ENCODE measurements around the gene PPARD.
"Not testable (repeated sequence)": the region's sequence is repeated elsewhere in the genome, so short reads cannot be mapped to it uniquely, and the experiment has no call there.

The PPARD gene

DNA sequence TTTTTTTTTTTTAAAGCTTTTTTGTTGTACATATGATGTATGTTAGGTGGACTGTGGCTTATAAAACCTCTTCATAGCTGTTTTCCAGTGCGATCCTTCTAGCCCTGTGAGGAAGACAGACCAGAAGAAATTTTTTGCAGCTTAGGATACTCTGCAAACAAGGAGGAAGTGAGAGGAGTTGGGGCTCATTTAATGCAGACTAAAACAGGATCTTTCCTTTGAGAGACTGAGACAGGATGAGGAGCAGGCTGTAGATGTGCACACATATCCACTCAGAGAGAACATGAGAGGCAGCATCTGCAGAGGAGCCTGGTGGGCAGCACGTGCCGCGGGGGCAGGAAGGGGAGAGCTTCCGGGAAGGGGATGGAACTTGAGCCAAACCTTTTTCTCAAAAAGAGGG, 45.7 kb downstream of the PPARD start:
- DNase-seq: no peak

- DNase-seq: no peak
These were observed 46.5 kb downstream of the PPARD start for GRCh38 chr6:35388772-35389352.

DNA sequence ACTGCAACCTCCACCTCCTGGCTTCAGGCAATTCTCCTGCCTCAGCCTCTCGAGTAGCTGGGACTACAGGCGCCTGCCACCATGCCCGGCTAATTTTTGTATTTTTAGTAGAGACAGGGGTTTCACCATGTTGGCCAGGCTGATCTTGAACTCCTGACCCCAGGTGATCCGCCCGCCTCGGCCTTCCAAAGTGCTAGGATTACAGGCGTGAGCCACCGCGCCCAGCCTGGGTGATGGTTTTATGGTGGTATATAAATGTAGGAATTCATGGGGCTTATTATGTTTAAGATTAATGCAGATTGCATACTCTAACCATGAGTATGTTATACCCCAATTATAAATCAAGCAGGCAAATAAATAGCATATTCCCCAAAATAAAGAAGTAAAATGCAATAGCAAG, 47.0 kb downstream of the PPARD start:
- not testable (repeated sequence) for DNase-seq

DNA sequence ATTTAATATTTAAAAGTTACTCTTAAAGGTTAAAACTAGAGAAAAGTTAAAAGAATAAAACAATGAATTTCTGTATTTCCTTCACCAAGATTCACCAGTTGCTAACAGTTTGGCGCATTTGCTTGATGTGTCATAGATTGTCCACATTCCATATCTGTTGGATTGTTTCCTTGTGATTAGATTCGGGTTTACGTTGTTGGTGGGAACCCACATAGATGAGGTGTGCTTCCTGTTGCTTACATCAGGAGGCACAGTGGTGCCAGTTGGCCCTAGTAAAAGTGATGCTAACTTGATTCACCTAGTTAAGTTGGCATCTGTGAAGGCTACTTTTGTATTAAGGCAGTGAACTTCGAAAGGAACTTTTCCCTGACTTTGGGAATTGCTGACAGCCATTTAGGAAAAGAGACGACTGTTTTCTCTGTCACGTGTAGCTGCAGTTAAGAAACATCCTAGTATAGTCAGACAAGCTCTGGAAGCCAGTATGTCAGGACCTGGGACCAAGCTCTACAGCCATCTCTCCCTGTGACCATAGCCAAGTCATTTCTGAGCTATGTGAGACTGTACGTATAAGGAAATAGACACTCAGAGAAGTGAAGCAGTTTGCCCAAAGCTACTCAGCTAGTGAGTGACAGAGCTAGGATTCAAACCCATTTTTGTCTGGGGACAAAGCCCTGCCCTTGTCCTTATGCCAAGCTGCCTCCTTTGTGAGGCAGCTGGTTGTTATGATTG, 49.0 kb downstream of the PPARD start:
- DNase-seq: peak; percentile 93

DNA sequence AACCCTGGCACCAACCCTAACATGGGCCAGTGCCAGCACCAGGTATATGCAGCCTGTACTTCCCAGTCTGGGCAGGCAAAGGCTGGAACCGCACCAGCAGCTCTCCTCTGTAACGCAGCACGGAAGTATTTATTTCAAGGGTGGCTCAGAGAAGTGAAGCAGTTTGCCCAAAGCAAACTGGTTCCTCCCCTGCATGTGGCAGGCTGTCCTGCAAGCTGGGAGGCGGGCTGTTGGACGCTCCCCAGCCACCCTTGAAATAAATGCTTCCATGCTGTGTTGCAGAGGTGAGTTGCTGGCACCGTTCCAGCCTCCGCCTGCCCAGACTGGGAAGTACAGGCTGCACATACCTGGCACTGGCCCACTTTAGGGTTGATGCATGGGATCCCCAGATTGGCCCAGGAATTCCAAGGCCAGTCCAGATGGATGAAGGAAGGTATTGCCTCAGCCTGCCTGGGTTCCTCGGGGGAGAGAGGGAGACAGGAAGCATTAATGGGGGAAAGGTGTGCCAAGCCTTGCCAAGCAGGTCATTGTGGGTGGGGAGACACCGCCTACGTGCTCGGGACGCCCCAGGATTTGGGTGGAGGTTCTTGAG, 49.8 kb downstream of the PPARD start:
- DNase-seq: no peak

GRCh38 chr6:35392773-35393672, 50.7 kb downstream of the PPARD start:
- no peak for DNase-seq

DNA sequence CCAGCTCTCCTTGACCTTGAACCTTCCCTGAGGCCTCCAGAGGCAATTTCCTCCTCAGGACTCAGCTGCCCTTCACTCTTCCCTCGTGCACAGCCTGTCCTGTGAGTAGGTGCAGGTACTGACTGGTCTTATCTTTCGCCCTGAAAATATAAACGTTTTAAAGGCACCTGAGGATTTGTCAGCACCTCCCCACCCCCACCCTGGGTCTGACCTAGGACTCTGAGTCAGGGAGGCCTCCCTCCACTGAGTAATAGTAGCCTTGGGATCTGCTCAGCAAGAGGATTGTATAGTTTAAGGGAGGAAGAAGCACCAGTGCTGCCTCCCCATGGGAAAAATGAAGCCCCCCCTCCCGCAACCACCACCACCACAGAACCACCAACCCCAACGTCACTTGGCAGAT, 54.6 kb downstream of the PPARD start:
- peak; percentile 65 for DNase-seq

GRCh38 chr6:35397806-35398418, 55.6 kb downstream of the PPARD start:
- DNase-seq: no peak

GRCh38 chr6:35398526-35398925, 56.2 kb downstream of the PPARD start:
- no peak for DNase-seq

DNA sequence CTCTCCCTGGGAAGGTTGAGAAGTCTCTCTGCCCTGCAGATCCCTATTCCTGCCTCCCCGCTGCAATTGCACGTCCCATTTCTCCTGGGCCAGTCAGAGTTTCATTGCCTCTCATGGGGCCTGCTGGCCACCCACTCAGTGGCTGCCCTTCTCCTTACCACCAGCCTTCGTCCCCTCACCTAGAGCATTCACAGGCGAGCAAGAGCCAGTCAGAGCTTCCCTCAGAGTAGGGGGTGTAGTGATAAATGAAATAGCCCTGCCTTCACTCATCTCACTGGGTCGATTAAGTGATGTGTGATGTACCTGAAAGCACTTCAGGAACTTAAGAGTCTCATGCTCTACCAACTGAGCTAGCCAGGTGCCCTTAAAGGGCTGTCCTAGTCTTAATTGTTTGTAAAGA, 57.8 kb downstream of the PPARD start:
- DNase-seq: no peak

DNA sequence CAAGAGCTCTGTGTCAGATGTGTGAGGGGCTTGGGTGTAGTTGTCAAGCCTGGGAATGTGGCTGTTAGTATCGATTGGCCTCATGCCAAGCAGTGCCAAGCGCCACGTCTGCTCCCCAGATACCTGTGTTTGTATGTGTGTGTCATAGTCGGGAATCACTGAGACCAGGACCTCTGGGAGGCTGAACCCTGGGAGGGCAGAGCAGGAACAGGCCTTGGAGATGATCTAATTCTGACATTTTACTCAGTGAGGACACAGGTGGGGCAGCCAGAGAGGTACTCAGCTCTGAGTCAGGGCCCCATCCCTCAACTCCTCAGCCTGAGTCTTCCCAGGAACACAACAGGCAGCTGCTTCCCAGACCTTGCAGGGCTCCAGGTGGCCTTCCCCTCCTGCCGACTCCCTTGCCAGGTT, 58.5 kb downstream of the PPARD start:
- no peak for DNase-seq

GRCh38 chr6:35401514-35401913, 59.2 kb downstream of the PPARD start:
- no peak for DNase-seq

DNA sequence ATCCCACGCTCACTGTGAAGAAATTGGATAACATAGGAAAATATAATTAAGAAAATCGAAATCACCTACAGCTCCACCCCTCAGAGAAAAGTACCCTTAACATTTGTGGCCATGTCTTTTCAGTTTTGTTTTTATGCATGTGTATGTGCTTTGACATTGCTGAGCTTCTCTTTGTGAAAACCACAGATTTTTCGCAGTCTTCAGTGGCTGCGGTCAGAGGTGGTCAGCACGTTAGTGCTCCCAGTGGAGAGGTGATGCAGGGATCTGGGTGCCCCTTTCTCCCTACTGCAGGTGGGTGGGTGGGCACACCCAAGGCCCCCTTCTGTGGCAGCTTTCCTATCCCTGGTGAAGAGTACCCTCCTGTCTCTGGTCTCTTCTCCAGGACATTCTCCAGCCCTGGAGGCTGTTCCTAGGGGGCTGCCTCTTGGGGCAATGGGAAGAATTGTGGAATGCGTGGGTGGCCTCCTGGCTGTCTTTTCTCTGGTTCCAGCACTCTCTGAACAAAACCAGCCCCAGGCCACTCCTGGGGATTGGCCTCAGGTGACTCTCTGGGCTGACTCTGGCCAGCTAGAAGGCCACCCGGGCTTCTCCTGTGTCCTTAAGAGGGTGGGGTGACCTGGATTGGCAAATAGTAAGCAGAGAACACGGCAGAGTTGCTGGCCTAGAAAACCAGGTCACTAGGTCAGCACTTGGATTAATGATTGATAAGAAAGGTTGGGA, 59.9 kb downstream of the PPARD start:
- DNase-seq: no peak

DNA sequence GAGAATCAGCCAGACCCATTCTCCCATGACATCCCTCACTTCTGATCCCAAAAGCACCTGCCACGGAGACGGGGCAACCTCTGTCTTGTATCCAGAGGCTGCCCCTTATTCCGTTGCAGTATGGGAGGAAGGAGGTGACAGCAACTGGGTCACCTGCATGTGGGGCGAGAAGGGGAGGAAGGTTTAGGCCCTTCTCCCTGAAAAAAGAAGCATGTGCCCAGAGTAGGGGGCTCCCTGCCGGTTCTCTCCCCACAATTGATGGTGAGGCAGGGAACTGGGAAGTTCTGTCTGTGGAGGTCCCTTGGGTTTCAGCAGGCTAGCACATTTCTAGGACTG, 60.5 kb downstream of the PPARD start:
- DNase-seq: no peak

DNA sequence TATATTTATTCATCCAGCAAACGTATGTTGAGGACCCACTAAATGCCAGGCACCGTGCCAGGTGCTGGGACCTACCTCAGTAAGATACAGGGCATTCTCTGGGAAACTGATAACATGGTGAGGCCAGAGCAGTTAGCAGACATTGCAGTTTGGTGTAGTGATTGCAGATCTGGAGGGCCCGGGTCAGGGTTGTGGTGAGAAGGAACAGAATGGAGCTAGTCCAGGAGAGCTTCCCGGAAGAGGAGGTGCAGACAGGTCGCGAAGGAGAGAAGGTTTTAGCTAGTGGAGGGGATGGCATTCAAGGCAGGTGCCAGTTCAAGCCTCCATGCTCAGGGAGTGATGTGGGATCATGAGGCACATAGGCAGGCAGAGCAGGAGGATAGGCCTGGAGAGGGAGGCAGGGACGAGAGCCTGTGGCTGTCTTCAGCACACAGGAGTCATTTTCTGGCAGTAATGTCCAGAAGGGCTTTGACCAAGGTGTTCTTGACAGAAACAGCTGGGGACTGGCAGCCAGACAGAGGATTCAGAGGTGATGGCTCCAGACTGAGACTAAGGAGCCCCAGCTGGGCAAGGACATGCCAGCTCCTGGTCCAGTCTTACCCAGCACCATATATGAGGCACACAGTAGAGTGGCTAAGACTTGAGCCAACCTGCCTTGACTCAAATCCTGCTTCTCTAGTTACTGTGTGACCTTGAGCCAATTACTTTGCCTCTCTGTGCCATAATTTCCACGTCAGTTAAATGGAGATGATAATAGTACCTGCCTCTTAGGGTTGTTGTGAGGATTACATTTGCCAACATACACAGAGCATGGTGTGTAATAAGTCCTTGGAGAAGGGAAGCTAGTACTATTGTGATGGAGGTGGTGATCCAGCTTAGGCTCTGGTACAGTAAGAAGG, 61.4 kb downstream of the PPARD start:
- DNase-seq: no peak

- no peak for DNase-seq
These were observed 64.5 kb downstream of the PPARD start for GRCh38 chr6:35406711-35407485.

- DNase-seq: no peak
These were observed 66.9 kb downstream of the PPARD start for GRCh38 chr6:35409245-35409644.

DNA sequence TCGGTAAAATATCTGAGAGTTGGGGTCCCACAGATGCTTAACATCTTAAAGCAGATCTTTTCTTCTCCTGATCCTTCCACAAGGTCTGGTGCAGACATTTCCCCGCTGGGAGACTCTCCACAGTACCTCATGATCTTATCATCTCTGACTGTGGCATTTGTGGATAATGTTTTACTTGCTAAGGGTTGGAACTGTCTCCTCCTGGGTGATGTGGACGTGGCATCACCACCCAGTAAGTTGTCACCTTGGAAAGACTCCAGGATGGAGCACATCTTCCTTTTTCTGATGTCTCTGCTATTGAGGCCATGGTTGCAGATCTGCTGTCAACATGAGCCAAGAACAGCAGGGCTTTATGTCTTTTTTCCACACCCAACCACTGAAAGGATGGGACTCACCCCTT, 67.8 kb downstream of the PPARD start:
- no peak for DNase-seq

DNA sequence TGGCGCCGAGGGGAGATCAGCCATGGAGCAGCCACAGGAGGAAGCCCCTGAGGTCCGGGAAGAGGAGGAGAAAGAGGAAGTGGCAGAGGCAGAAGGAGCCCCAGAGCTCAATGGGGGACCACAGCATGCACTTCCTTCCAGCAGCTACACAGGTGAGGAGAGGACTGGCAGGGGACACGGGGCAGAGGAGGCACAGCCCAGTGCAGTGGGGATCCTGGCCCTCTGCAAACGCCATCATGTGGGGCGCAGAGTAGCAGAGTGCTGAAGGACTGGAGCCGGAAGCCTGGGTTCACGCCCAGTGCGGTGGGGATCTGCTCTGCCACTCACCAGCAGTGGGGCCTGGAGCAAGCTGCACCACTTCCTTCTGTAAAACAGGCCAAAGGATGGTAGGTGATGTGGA, 68.7 kb downstream of the PPARD start:
- DNase-seq: no peak

- no peak for DNase-seq
These were observed 69.7 kb downstream of the PPARD start for GRCh38 chr6:35412102-35412501.

DNA sequence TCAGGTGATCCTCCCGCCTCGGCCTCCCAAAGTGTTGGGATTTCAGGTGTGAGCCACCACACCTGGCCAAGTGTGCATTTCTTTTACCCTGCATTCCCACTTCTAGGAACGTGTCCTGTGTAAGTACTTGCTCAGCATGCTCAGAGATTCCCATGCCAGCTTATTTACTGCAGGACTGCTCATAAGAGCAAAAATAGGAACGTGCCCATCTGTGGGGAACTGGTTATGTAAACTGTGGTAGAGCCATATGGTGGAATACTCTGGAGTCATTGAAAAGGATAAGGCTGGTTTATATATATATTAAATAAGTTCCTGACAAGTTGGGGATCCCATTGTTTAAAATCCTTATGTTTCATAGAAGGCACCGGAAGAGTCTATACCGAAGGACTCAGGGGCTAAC, 71.6 kb downstream of the PPARD start:
- no peak for DNase-seq
